Fibroblast of villous mesenchyme (primary cell): Measurements from ENCODE around the gene NRG2. TPM values are rescaled to one million over a fixed set of nuclear protein-coding genes. Genes with fewer than 3 reads are reported as not detected.

Source experiments
- DNase-seq: peaks from one replicate; pipeline ENCODE4 v3.0.0-alpha.2; 2010; ENCODE audit warnings: low read depth
- H3K4me3 ChIP-seq: 2 replicates; pipeline ENCODE4 v1.5.1; 2011; ENCODE audit warnings: low read depth, mild to moderate bottlenecking, low read length
- total RNA-seq: library from RNA; depleted of rRNA; stranded (reverse); fragments of >200 nt; gene quantifications from 2 replicates; pipeline ENCODE4 v1.2.3, GENCODE V29; 2012
- TF ChIP-seq, protein P1 (sequence below): IDR thresholded peaks from 2 replicates; pipeline ENCODE4 v1.5.1; 2012; ENCODE audit warnings: low read depth, mild to moderate bottlenecking, low read length; ENCODE audit not compliant: insufficient read depth

Gene NRG2
- total RNA-seq, 1 donor, result under 0.01 TPM

DNA sequence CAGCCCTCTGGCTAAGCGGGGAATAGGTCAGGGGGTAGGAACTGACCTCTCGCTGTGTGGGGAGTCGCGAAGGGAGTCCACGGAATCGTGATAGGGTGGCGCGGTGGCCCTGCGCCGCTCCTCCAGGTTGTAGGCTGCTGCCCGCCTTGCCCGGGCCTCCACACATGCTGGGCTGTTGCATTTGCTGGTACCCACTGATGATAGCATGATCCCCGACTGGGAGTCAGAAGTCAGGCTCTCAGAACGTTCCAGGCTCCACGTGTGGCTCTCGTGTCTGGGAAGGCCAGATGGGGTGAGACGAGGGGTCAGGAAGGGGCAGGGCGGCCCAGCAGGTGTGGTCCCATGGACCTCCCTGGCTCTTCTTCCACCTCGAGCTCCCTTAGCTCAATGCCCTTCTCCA is 191.5 kb downstream of the NRG2 start:
- TF ChIP-seq, protein P1, sequence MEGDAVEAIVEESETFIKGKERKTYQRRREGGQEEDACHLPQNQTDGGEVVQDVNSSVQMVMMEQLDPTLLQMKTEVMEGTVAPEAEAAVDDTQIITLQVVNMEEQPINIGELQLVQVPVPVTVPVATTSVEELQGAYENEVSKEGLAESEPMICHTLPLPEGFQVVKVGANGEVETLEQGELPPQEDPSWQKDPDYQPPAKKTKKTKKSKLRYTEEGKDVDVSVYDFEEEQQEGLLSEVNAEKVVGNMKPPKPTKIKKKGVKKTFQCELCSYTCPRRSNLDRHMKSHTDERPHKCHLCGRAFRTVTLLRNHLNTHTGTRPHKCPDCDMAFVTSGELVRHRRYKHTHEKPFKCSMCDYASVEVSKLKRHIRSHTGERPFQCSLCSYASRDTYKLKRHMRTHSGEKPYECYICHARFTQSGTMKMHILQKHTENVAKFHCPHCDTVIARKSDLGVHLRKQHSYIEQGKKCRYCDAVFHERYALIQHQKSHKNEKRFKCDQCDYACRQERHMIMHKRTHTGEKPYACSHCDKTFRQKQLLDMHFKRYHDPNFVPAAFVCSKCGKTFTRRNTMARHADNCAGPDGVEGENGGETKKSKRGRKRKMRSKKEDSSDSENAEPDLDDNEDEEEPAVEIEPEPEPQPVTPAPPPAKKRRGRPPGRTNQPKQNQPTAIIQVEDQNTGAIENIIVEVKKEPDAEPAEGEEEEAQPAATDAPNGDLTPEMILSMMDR, result no peak
- H3K4me3 ChIP-seq, result no peak overlapping the region
- no peak for DNase-seq

DNA sequence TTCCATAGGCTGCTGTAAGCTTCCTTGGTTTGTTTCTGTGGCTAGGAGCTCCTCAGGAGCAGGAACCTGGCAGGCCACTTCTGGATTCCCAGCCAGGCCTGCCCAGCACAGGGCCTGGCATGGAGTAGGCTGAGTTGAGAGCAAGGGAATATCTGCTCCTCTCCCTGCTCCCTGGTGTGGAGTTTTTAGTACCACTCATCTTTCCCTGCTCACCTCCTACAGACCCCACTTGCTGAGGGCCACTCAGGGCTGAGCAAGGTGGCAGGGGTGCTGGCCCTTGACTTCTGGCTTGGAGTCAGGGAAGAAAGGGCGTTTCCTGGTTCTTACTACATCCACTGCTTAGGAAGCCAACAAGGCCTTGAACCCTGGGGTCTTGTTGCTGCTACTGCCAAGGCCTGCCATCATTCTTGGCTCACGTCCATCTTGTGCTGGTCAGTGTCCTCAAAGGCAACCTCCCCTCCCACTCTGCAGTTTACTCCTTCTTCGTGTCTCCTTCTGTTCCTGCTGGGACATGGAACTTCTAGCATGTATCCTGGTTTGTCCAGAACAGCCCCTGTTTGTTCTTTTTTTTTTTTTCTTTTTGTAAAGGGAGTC is 192.6 kb downstream of the NRG2 start:
- no peak for DNase-seq
- no peak overlapping the region for H3K4me3 ChIP-seq
- TF ChIP-seq, protein P1, result no peak

DNA sequence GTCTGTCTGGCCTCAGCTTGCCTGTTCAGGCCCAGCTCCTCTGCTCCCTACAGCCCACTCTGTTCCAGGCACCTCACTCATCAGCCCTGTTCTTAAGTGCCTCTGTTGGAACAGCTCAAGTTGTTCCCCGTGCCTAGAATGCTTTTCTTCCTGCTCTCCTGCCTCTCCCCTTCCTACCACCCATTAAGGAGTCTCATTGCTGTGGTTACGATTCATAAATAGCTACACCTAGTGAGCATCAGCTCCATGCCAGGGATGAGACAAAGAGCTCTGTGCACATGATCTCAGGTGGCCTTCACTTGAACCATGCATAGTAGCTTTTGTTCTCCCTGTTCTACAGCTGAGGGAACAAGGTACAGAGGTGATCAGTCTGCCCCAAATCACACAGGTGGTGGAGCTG is 193.2 kb downstream of the NRG2 start:
- TF ChIP-seq, protein P1, result no peak
- H3K4me3 ChIP-seq, result no peak overlapping the region
- DNase-seq, result no peak

DNA sequence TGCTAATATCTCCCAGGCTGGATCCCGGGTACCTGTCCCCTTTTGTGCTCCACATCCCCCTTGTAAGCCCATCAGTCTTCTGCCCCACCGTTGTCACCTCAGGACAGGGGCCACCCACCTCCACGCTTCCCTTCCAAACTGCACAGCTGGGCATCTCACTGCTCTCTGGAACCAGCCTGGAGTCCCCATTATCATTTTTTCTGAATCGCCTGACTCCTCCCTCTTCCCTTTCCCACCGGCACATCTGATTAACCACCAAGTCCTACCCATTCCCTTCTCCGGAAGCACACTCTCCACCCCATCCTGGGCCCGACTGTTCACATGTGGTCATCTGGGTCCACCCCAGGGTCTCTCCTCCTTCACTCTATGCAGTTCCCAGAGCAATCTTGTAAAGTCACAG is 193.6 kb downstream of the NRG2 start:
- TF ChIP-seq, protein P1, result no peak
- no peak overlapping the region for H3K4me3 ChIP-seq
- no peak for DNase-seq

DNA sequence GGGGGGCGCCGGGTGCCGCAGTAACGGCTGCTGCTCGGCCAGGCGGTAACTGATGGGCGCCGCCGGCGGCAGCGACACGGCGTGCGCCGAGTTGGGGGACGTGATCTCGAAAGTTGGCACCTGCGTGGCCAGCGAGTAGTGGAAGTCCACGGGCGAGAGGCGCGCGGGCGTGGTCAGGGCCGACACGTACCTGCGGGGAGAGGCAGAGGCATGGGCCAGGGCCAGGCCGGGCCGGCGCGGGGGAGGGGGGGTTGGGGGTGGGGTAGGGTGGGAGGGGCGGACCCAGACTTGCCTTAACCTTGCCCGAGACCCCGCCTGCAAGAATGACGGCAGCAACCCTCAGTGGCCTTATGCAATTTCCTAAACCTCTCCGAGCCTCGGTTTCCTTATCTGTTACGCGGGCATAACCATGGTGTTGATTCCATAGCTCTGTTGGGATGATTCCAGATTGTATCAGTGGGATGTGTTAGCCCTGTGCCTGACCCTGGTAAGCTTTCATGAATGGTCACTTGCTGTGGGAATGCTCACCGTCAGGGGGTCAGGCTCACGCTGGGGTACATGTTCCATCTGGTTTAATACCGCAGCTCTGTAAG is 194.5 kb downstream of the NRG2 start:
- TF ChIP-seq, protein P1, result no peak
- no peak overlapping the region for H3K4me3 ChIP-seq
- DNase-seq, result no peak

DNA sequence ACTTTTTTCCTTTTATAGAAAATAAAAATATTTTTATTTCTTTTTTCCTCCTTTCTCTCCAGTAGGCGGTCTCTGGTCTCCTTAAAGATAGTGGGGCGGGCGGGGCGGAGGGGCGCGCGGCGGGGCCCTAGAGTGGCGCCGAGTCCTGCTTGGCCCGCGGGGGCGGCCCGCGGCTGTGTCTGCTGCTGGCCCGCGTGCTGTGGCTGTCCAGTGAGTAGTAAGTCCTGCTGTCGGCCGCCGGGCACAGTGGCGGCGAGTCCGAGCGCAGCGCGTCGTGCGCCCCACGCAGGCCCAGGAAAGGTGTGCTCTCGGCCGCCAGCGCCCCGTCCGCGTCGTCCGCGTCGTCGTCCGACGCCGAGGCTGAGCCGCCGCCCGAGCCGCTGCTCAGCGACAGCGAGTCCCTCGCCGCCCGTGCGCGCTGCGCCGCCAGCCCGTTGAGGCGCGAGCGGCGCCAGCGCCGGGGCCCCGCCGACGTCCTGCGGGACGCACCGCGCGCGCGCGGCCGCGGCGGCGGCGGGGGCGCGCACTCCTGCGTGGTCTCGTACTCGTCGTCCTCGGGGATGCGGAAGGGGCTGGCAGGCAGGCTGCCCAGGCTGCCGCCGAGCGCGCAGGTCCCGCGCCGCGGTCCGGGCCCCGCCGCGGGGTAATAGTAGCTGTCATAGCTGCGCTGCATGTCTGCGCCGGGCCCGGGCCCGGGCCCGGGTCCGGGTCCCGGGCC is 195.2 kb downstream of the NRG2 start:
- TF ChIP-seq, protein P1, result no peak
- DNase-seq, result no peak
- H3K4me3 ChIP-seq, result no peak overlapping the region
